Brain microvascular endothelial cell (primary cell): ENCODE measurements around the gene DCAF12L2.

Source experiments
- DNase-seq: peaks from one replicate; pipeline ENCODE4 v3.0.0-alpha.2; 2020
- H3K27ac ChIP-seq: fragments of 250-450 bp; sonication (Bioruptor Pico); 2 replicates; pipeline ENCODE4 v1.5.1; 2020; ENCODE audit warnings: mild to moderate bottlenecking, moderate library complexity
- H3K27me3 ChIP-seq: fragments of 250-450 bp; sonication (Bioruptor Pico); replicated peaks from 2 replicates; pipeline ENCODE4 v1.5.1; 2020; ENCODE audit warnings: mild to moderate bottlenecking
- H3K36me3 ChIP-seq: fragments of 250-450 bp; sonication (Bioruptor Pico); replicated peaks from 2 replicates; pipeline ENCODE4 v1.5.1; 2020; ENCODE audit warnings: mild to moderate bottlenecking
- H3K4me3 ChIP-seq: 2 replicates; pipeline ENCODE4 v1.5.1; 2011; ENCODE audit warnings: low read depth, mild to moderate bottlenecking, control low read depth, low read length, moderate library complexity
- CTCF ChIP-seq: IDR thresholded peaks from 2 replicates; pipeline ENCODE4 v1.5.1; 2011; ENCODE audit warnings: low read depth, mild to moderate bottlenecking, moderate library complexity, low read length, control low read depth, inconsistent platforms; ENCODE audit errors: missing control alignments
- in situ Hi-C: cut with HindIII; loops from 2 replicates; pipeline ENCODE4 v1.10.0; 2017; ENCODE audit warnings: low sequenced_read_pairs, low pct_ligation_motif_present

The DCAF12L2 gene

GRCh38 chrX:126164689-126165400, 1.2 kb downstream of the DCAF12L2 start:
- Histone ChIP-seq H3K36me3 (no peaks in the 10 kb centered on the region), H3K27ac (no peak overlapping the region), H3K4me3 (no peak overlapping the region), H3K27me3 (no peaks in the 10 kb centered on the region)
- DNase-seq, result no peak
- in situ Hi-C loops, result no loop called here
- no peak for TF ChIP-seq CTCF

- H3K27me3 ChIP-seq, result no peaks in the 10 kb centered on the region
- DNase-seq, result no peak
- no peak overlapping the region for H3K27ac ChIP-seq
- no peak for TF ChIP-seq CTCF
- H3K36me3 ChIP-seq, result no peaks in the 10 kb centered on the region
- in situ Hi-C loops, result no loop called here
- no peak overlapping the region for H3K4me3 ChIP-seq
Observed at GRCh38 chrX:126164226-126164625, 1.9 kb downstream of the DCAF12L2 start.

GRCh38 chrX:126141014-126141413, 25.1 kb downstream of the DCAF12L2 start:
- Histone ChIP-seq H3K27me3 (no peaks in the 10 kb centered on the region), H3K36me3 (no peaks in the 10 kb centered on the region), H3K27ac (no peak overlapping the region), H3K4me3 (no peak overlapping the region)
- TF ChIP-seq CTCF, result no peak
- DNase-seq, result no peak
- in situ Hi-C loops, result no loop called here

GRCh38 chrX:126137899-126138298, 28.2 kb downstream of the DCAF12L2 start:
- no peak for TF ChIP-seq CTCF
- DNase-seq, result no peak
- Histone ChIP-seq H3K36me3 (no peaks in the 10 kb centered on the region), H3K27ac (no peak overlapping the region), H3K27me3 (no peaks in the 10 kb centered on the region), H3K4me3 (no peak overlapping the region)
- in situ Hi-C loops, result no loop called here

- Histone ChIP-seq H3K27me3 (no peaks in the 10 kb centered on the region), H3K36me3 (no peaks in the 10 kb centered on the region), H3K4me3 (no peak overlapping the region), H3K27ac (no peak overlapping the region)
- no peak for DNase-seq
- no peak for TF ChIP-seq CTCF
- in situ Hi-C loops, result no loop called here
Observed at GRCh38 chrX:126124721-126125120, 41.4 kb downstream of the DCAF12L2 start.
